Breast epithelium (tissue), 4 donors: Measurements from ENCODE around the gene REEP1. TPM values are rescaled to one million over a fixed set of nuclear protein-coding genes. Genes with fewer than 3 reads are reported as not detected.
"Not testable (repeated sequence)": the region's sequence is repeated elsewhere in the genome, so short reads cannot be mapped to it uniquely, and the experiment has no call there.

Source experiments
- DNase-seq, 2 donors: peaks; one replicate each; pipeline ENCODE4 v3.0.0-alpha.2; 2019; ENCODE audit warnings: low spot score in 2 of 2
- H3K27ac ChIP-seq, 2 donors: fragments of 200-600 bp; sonication (generic) in 1 of 2; one replicate each; pipeline ENCODE4 v1.5.1; 2016 to 2019; ENCODE audit warnings: mild to moderate bottlenecking in 1 of 2
- H3K27me3 ChIP-seq, 2 donors: fragments of 200-600 bp; sonication (generic) in 1 of 2; one replicate each; pipeline versions ENCODE4 v1.5.1 to v1.6.0; 2017 to 2019; ENCODE audit warnings: control low read depth in 1 of 2, mild to moderate bottlenecking in 1 of 2
- H3K36me3 ChIP-seq: fragments of 200-600 bp; one replicate; pipeline ENCODE4 v1.5.1; 2019
- H3K4me1 ChIP-seq, 2 donors: fragments of 200-600 bp; sonication (generic); one replicate each; pipeline ENCODE4 v1.5.1; 2016 to 2019; ENCODE audit warnings: control low read depth in 1 of 2
- H3K4me3 ChIP-seq, 3 donors: fragments of 200-600 bp; sonication (generic); 1 replicate in 2 of 3; 2 replicates in 1 of 3; pipeline ENCODE4 v1.5.1; 2016 to 2019; ENCODE audit warnings: mild to moderate bottlenecking in 3 of 3, moderate library complexity in 2 of 3
- H3K9me3 ChIP-seq, 2 donors: fragments of 200-600 bp; sonication (generic) in 1 of 2; one replicate each; pipeline ENCODE4 v1.5.1; 2016 to 2019; ENCODE audit warnings: control low read depth in 1 of 2
- POLR2A ChIP-seq: fragments of 450-650 bp; IDR thresholded peaks from one replicate; pipeline ENCODE4 v1.6.1; 2016; ENCODE audit warnings: antibody characterized with exemption, mild to moderate bottlenecking, moderate library complexity
- POLR2AphosphoS5 ChIP-seq, 3 donors: sonication (generic); formaldehyde crosslinking; IDR thresholded peaks; one replicate each; pipeline ENCODE4 v1.6.1; 2017; ENCODE audit warnings: antibody characterized with exemption in 3 of 3
- intact Hi-C: fragments of 100-400 bp; cut with DNase I; formaldehyde crosslinking; loops from one replicate; pipeline ENCODE4 v1.15.1; 2023; ENCODE audit warnings: low total_unique reads
- total RNA-seq, 3 donors: library from RNA; depleted of rRNA; stranded (reverse); fragments of >200 nt; gene quantifications; one replicate each; pipeline ENCODE4 v1.1.0, GENCODE V29; 2016
- TF ChIP-seq, protein P1 (sequence below), 3 donors: fragments of 450-650 bp; IDR thresholded peaks; one replicate each; pipeline ENCODE4 v1.5.1; 2016 to 2017; ENCODE audit warnings: antibody characterized with exemption in 3 of 3, mild to moderate bottlenecking in 3 of 3, moderate library complexity in 3 of 3

REEP1 gene
- total RNA-seq, 3 donors from 2014 or later: 0.32 to 3.8 (median 1.3) TPM

DNA sequence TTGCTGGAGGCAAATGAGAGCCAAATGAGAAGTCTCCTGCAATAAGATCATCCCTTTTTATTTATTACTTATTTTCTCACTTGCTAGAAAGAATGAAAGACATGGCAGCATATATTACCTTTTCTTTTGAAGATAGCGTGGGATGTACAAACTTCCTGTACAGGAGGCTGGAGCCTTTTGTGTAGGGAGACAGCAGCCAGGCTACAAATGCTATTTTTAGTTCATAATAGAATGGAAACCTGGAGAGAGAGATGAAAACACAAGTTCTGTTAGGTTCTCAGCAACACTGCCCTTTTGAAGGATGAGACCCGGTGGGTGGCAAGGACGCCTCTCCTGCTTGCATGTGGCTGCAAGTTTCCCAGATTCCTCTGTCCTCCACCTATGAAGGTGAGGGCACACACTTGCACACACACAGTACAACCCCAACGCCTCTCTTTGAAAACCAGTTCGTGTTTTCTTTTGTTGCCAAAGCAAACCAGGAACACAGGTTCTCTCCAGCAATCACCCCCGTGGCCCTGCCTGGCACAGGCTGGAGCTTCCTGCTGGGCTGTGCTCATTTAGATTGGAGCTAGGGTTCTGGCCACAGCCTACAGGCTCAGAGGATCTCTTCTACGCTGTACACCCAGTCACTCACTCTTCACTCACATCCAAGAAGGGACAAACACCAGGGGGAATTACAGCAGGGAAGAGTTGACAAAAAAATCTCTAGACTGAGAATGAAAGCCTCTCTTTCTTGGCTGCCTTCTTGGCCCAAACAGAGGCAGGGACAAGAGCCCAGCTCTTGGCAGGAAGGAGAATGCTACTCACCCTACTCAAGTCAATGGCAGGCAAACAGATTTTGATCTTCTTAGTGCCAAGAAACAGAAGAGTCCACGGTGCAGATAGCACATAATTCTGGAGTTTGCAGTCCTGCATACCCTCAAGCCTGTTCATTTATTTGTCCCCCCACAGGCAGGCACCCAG lies 82.6 kb downstream of the REEP1 start:
- TF ChIP-seq, protein P1, sequence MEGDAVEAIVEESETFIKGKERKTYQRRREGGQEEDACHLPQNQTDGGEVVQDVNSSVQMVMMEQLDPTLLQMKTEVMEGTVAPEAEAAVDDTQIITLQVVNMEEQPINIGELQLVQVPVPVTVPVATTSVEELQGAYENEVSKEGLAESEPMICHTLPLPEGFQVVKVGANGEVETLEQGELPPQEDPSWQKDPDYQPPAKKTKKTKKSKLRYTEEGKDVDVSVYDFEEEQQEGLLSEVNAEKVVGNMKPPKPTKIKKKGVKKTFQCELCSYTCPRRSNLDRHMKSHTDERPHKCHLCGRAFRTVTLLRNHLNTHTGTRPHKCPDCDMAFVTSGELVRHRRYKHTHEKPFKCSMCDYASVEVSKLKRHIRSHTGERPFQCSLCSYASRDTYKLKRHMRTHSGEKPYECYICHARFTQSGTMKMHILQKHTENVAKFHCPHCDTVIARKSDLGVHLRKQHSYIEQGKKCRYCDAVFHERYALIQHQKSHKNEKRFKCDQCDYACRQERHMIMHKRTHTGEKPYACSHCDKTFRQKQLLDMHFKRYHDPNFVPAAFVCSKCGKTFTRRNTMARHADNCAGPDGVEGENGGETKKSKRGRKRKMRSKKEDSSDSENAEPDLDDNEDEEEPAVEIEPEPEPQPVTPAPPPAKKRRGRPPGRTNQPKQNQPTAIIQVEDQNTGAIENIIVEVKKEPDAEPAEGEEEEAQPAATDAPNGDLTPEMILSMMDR (IDR thresholded peaks at IDR 0.05): no peak
- TF ChIP-seq POLR2AphosphoS5 (IDR thresholded peaks at IDR 0.05) (no peak), POLR2A (no peak)
- intact Hi-C loops: no loop called here
- Histone ChIP-seq H3K27ac (peak overlapping the region; percentile 67 to 75), H3K4me3 (no peak overlapping the region), H3K27me3 (no peaks in the 10 kb centered on the region), H3K9me3 (no peaks in the 10 kb centered on the region), H3K4me1 (no peaks in the 10 kb centered on the region), H3K36me3 (no peaks in the 10 kb centered on the region)
- peak; percentile 69 to 78 for DNase-seq

DNA sequence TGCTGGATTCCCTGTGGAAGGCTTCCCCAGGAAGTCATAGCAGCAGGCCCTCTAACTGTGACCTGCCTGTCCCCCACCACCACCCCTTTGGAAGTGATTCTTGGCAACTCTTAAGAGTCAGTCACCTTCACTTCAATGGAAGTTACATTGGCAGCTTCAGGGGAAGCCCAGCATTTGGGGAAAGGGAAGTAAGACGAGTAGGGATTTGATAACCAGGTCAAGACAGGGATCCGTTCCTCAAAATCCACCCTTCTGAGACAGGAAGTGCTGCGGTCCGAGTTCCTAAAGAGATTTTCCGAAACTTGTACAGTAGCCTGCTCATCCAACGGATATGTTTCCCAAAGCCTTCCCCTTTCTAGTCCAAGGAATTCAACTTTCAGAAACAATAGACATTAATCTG lies 84.0 kb downstream of the REEP1 start:
- H3K9me3 ChIP-seq: no peaks in the 10 kb centered on the region
- H3K4me3 ChIP-seq: no peak overlapping the region
- no peaks in the 10 kb centered on the region for H3K27me3 ChIP-seq
- TF ChIP-seq POLR2AphosphoS5 (IDR thresholded peaks at IDR 0.05): no peak
- TF ChIP-seq, protein P1 (IDR thresholded peaks at IDR 0.05): no peak
- TF ChIP-seq POLR2A: no peak
- H3K36me3 ChIP-seq: no peaks in the 10 kb centered on the region
- H3K4me1 ChIP-seq: no peaks in the 10 kb centered on the region
- intact Hi-C loops: no loop called here
- H3K27ac ChIP-seq: no peak overlapping the region
- DNase-seq: no peak

DNA sequence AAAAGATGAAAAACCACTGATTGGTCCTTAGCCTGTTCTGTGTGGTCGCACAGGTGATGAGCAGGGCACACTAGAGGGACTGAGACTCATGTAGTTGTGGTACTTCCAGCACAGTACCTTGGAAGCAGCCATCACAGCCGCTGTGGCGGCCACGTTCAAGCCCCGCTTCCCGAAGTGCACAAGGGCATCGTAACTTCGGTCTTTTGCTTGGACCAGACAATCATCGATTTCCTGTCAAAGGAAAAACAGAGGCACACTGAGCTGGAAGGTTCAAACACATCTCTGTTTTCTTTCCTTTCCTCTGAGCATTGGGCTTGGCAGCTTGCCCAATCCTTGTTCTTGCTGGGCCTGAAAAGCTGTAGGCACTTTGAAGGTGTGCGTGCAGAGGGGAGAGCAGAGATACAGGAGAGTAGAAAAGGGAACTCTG lies 85.6 kb downstream of the REEP1 start:
- intact Hi-C loops: no loop called here
- Histone ChIP-seq H3K9me3 (no peaks in the 10 kb centered on the region), H3K27me3 (no peaks in the 10 kb centered on the region), H3K4me3 (no peak overlapping the region), H3K27ac (no peak overlapping the region), H3K4me1 (no peaks in the 10 kb centered on the region), H3K36me3 (no peaks in the 10 kb centered on the region)
- no peak for DNase-seq
- no peak for TF ChIP-seq POLR2AphosphoS5 (IDR thresholded peaks at IDR 0.05)

DNA sequence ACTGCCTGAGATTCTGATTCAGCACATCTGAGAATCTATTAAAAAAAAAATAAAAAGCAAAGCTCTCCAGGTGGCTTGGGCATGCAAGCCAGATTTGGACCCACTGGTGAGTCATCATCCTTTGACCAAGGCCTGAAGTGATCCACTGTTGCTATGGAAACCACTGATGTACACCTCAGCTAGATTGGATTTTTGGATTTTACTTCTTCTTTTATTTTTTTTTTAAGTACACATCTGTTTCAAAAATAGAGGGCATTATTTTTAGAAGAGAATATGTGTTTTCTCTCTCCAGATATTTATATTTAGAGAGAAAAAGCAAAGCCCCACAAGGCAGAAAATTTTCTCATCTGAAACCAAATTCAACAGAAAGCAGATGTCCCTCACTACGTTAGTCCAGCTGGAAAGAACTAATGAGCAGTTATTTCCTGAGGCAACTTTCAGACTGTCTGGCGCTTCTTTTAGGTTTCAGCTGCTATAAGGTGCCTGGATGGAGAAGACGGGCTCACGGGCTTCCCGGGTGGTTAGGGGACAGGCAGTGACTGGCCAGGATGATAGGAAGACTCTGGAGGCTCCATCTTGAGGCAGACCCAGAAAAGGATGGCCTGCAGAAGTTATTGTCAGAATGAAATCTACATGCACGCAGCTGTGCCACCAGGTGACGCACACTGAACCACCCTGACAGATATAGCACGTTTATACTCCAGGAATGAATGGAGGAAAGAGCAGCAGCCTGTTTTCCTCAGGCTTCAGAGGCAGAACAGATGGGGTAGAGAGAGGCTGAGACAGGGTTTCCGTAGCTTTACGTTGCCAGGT lies 87.6 kb downstream of the REEP1 start:
- DNase-seq: no peak

DNA sequence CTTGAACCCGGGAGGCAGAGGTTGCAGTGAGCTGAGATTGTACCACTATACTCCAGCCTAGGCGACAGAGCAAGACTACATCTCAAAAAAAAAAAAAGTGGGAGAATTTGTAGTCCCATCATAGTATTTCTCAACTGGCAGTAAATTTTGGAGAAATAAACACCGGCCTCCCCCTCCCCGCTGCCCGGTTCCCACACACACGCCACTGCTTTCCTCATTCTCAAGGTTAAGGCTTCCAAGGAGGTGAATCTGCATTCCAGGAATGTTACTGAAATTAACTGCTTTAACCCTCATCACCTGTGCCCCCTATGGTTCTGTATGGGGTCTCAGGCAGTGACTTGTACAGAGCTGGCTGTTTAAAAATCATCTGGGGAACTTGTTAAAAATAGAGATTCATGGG lies 88.2 kb downstream of the REEP1 start:
- no peaks in the 10 kb centered on the region for H3K27me3 ChIP-seq
- no peaks in the 10 kb centered on the region for H3K9me3 ChIP-seq
- H3K27ac ChIP-seq: peak overlapping the region in 1 of 2 donors; percentile 9
- intact Hi-C loops: no loop called here
- TF ChIP-seq POLR2AphosphoS5 (IDR thresholded peaks at IDR 0.05): no peak
- TF ChIP-seq POLR2A: no peak
- TF ChIP-seq, protein P1 (IDR thresholded peaks at IDR 0.05): no peak
- no peaks in the 10 kb centered on the region for H3K4me1 ChIP-seq
- H3K36me3 ChIP-seq: no peaks in the 10 kb centered on the region
- H3K4me3 ChIP-seq: no peak overlapping the region
- no peak for DNase-seq

More for the DNA sequence above, 87.6 kb downstream of the REEP1 start:
- Histone ChIP-seq H3K27ac (peak overlapping the region; percentile 2 to 40), H3K27me3 (no peaks in the 10 kb centered on the region), H3K4me3 (no peak overlapping the region), H3K4me1 (no peaks in the 10 kb centered on the region), H3K9me3 (no peaks in the 10 kb centered on the region), H3K36me3 (no peaks in the 10 kb centered on the region)
- intact Hi-C loops: no loop called here
- TF ChIP-seq, protein P1 (IDR thresholded peaks at IDR 0.05): no peak
- TF ChIP-seq POLR2AphosphoS5 (IDR thresholded peaks at IDR 0.05): no peak
- no peak for TF ChIP-seq POLR2A

DNA sequence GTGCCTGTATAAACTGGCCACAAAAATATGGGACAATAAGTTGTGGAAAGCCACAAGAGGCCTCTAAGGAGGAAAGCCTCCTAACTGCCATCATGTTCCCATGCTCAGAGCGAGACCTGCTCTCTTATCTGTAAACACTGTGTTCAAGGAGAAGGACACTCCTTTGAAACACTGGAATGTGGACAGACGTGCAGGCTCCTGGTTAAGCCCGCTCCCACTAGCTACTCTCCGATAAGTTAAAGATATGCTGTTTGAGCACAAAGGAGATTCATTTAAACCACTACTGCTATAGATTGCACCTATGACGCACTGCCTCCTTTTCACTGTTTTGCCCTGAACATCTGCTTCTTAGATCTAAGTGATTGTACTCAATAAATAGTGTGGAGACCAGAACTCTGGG lies 92.2 kb downstream of the REEP1 start:
- H3K27me3 ChIP-seq, H3K4me3 ChIP-seq, intact Hi-C loops, H3K27ac ChIP-seq, DNase-seq, H3K4me1 ChIP-seq, H3K36me3 ChIP-seq, H3K9me3 ChIP-seq: not testable (repeated sequence)

DNA sequence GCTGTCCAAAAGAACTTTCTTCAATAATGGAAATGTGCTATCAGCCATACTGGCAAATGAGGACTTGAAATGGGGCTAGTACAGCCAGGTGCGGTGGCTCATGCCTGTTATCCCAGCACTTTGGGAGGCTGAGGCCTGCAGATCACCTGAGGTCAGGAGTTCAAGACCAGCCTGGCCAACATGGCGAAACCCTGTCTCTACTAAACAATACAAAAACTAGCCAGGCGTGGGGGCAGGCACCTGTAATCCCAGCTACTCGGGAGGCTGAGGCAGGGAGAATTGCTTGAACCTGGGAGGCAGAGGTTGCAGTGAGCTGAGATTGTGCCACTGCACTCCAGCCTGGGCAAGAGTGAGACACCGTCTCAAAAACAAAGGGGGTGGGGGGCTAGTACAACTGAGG lies 92.6 kb downstream of the REEP1 start:
- H3K4me1 ChIP-seq, H3K4me3 ChIP-seq, H3K27me3 ChIP-seq, H3K36me3 ChIP-seq, H3K9me3 ChIP-seq, DNase-seq, H3K27ac ChIP-seq, intact Hi-C loops: not testable (repeated sequence)
